Neural crest cell (in vitro differentiated cells): ENCODE measurements around the gene NFIB. TPM values are rescaled to one million over a fixed set of nuclear protein-coding genes. Genes with fewer than 3 reads are reported as not detected.

Experiments
- DNase-seq: peaks from one replicate; pipeline ENCODE4 v3.0.0; 2021; ENCODE audit warnings: low read depth, mixed read lengths, low spot score
- H3K27ac Mint-ChIP-seq: one replicate; pipeline ENCODE4 v1.8.0; 2021; ENCODE audit warnings: mild to moderate bottlenecking, mixed read lengths; ENCODE audit not compliant: unreplicated experiment
- H3K27me3 Mint-ChIP-seq: 2 replicates; pipeline ENCODE4 v1.8.0; 2021; ENCODE audit warnings: low read depth, mild to moderate bottlenecking, mixed read lengths
- H3K36me3 Mint-ChIP-seq: 2 replicates; pipeline ENCODE4 v1.8.0; 2021; ENCODE audit warnings: low read depth, mild to moderate bottlenecking, mixed read lengths
- H3K4me1 Mint-ChIP-seq: 2 replicates; pipeline ENCODE4 v1.8.0; 2021; ENCODE audit warnings: mixed read lengths
- H3K4me3 Mint-ChIP-seq: one replicate; pipeline ENCODE4 v1.8.0; 2021; ENCODE audit warnings: mild to moderate bottlenecking, mixed read lengths
- H3K9me3 Mint-ChIP-seq: 2 replicates; pipeline ENCODE4 v1.8.0; 2021; ENCODE audit warnings: mixed read lengths
- CTCF ChIP-seq: fragments of 200-600 bp; sonication (generic); conservative IDR thresholded peaks from 2 replicates; pipeline ENCODE4 v1.5.0; 2021; ENCODE audit warnings: antibody characterized with exemption, mild to moderate bottlenecking
- total RNA-seq: library from RNA; stranded (reverse); gene quantifications from 2 replicates; pipeline ENCODE4 v1.2.1, GENCODE V29; 2021

Gene NFIB
- total RNA-seq, 1 donor from 2014 or later: 3.7 TPM

GRCh38 chr9:14214065-14214684 is 99.8 kb downstream of the NFIB start:
- no peaks in the 10 kb centered on the region for H3K9me3 Mint-ChIP-seq
- no peaks in the 10 kb centered on the region for H3K27me3 Mint-ChIP-seq
- no peaks in the 10 kb centered on the region for H3K36me3 Mint-ChIP-seq
- peaks cover 3% of the 10 kb centered on the region for H3K4me1 Mint-ChIP-seq
- no peak for TF ChIP-seq CTCF
- H3K4me3 Mint-ChIP-seq: no peak overlapping the region
- DNase-seq: no peak
- H3K27ac Mint-ChIP-seq: no peak overlapping the region

GRCh38 chr9:14213504-14213903 is 100.4 kb downstream of the NFIB start:
- H3K27me3 Mint-ChIP-seq: no peaks in the 10 kb centered on the region
- peaks cover 3% of the 10 kb centered on the region for H3K4me1 Mint-ChIP-seq
- H3K27ac Mint-ChIP-seq: no peak overlapping the region
- no peaks in the 10 kb centered on the region for H3K9me3 Mint-ChIP-seq
- H3K4me3 Mint-ChIP-seq: no peak overlapping the region
- TF ChIP-seq CTCF: no peak
- H3K36me3 Mint-ChIP-seq: no peaks in the 10 kb centered on the region
- DNase-seq: no peak

- Mint-ChIP-seq H3K4me1 (peaks cover 3% of the 10 kb centered on the region), H3K36me3 (no peaks in the 10 kb centered on the region)
- no peak for TF ChIP-seq CTCF
These were observed 101.1 kb downstream of the NFIB start for GRCh38 chr9:14212697-14213420.

GRCh38 chr9:14212077-14212476 is 101.9 kb downstream of the NFIB start:
- H3K9me3 Mint-ChIP-seq: no peaks in the 10 kb centered on the region
- no peak overlapping the region for H3K27ac Mint-ChIP-seq
- no peaks in the 10 kb centered on the region for H3K36me3 Mint-ChIP-seq
- DNase-seq: no peak
- H3K4me1 Mint-ChIP-seq: peaks cover 3% of the 10 kb centered on the region
- TF ChIP-seq CTCF: no peak
- H3K27me3 Mint-ChIP-seq: no peaks in the 10 kb centered on the region
- H3K4me3 Mint-ChIP-seq: no peak overlapping the region

More at GRCh38 chr9:14212697-14213420, 101.1 kb downstream of the NFIB start:
- no peaks in the 10 kb centered on the region for H3K27me3 Mint-ChIP-seq
- no peak overlapping the region for H3K4me3 Mint-ChIP-seq
- DNase-seq: no peak
- no peaks in the 10 kb centered on the region for H3K9me3 Mint-ChIP-seq
- no peak overlapping the region for H3K27ac Mint-ChIP-seq

GRCh38 chr9:14211564-14211963 is 102.4 kb downstream of the NFIB start:
- no peak for DNase-seq
- Mint-ChIP-seq H3K27me3 (no peaks in the 10 kb centered on the region), H3K27ac (no peak overlapping the region), H3K36me3 (no peaks in the 10 kb centered on the region), H3K4me1 (peaks cover 3% of the 10 kb centered on the region), H3K9me3 (no peaks in the 10 kb centered on the region), H3K4me3 (no peak overlapping the region)
- no peak for TF ChIP-seq CTCF
